IPS-11a (cell line): ENCODE results near the gene TMEM39A.

Experiments used
- H3K4me3 ChIP-seq: one replicate; pipeline ENCODE4 v1.5.1; 2013; ENCODE audit warnings: low read depth, low read length, control low read depth

TMEM39A gene, protein sequence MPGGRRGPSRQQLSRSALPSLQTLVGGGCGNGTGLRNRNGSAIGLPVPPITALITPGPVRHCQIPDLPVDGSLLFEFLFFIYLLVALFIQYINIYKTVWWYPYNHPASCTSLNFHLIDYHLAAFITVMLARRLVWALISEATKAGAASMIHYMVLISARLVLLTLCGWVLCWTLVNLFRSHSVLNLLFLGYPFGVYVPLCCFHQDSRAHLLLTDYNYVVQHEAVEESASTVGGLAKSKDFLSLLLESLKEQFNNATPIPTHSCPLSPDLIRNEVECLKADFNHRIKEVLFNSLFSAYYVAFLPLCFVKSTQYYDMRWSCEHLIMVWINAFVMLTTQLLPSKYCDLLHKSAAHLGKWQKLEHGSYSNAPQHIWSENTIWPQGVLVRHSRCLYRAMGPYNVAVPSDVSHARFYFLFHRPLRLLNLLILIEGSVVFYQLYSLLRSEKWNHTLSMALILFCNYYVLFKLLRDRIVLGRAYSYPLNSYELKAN

DNA sequence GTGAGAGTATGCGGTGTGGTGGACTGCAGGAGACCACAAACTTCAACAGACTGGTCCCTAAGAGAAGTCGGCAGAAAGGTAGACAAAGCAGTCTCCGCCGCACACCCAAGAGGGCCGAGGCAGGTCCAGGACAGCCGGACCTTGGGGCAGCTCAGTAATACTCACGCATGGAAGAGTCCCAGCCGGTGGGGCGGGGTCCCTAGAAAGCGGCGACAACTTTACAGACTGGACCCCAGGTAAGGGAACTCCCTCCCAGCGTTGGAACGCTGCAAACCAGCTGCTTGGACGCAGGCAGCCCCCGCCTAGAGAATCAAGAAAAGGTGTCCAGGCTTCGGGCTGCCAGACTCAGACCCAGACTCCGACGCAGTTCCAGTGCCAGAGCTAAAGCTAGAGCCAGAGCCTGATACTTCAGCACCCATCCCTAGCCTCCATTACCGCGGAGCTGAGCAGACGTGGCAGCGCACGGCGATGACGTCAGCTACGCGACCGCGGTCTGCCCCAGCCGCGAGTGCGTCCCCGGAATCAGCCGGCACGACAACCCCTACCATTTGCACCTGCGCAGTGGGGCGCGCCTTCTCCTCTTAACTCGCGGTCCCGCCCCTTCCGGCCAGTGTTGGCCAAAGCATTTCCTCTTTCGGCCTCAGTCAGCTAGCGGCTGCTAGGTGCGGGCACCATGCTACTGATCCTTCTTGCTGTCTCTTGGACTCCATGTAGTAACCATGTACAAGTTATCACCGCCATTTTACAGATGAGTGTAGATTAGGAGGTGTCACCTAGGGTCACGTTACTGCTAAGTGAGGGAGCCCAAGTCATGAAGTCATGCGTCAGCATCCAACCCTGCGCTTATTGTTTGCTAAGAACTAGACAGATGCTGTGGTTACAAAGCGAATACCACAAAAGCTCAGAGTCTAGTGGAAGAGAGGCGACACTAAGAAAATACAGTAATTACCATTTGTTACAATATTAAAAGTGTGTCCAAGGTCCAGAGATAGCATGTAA is at the start of gene TMEM39A:
TSS of gene TMEM39A (minus strand) at position 445 of the 999 bp plus-strand sequence. CDS start 1,541 bp downstream, outside the sequence.
- H3K4me3 ChIP-seq = peak within 1 kb of the TSS; percentile 83

DNA sequence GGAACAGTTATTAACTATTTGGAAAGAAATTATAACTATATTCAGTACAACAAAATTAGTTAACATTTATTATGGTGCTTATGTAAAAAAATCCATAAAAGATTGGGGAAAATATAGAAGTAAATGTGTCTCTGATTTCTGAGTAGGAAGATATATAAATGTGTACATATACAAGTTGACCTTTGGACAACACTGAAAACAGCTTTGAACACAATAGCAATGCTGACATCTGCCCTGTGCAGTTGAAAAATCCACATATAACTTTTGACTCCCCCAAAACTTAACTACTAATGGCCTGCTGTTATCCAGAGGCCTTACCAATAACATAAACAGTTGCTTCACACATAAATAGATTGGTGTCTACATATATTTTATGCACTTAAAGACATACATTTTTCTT is 47.3 kb upstream of the TMEM39A start:
- H3K4me3 ChIP-seq = no peak overlapping the region

DNA sequence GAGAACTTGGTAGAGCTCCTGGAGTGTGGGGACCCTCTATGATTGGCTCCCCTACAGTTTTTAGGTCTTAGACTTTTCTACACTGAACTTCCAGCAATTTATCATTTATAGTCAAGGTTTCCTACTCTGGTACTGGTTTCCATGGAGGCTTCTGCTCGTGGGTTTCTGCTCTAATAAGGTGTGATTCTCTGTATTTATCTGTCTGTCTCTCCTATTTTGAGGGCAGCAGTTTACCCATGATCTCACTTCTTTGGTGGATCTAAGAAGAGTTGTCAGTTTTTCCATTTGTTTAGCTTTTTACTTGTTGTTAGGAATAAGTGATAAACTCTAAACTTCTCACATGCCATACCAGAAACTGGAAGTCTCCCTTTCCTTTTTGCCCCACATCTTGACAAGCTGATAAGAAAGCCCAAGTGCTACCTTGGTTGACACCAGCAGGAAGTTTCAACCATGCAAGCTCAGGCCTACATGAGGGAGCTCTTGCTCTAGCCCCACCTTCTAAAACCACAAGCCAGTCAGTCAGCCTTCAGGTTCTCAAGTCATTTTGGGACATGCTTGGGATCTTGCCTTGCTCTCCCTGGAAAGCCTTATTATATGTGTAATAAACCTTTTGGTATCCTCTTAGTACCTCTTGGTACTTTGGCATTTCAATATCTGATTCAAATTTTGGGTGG is 44.9 kb upstream of the TMEM39A start:
- no peak overlapping the region for H3K4me3 ChIP-seq

DNA sequence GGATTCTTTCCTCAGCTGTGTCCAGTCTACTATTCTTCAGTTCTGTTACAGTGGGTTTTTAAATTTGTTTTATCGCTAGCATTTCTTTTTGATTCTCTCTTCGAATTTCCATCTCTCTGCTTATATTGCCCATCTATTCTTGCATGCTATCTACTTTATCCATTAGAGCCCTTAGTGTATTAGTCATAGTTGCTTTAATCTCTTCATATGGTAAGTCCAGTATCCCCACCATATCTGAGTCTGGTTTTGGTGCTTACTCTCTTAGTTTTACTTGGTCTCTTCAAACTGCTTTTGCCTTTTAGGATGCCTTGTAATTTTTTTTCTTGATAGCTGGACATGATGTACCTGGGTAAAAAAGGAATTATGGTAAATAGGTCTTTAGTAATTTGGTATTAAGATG is 44.0 kb upstream of the TMEM39A start:
- no peak overlapping the region for H3K4me3 ChIP-seq

DNA sequence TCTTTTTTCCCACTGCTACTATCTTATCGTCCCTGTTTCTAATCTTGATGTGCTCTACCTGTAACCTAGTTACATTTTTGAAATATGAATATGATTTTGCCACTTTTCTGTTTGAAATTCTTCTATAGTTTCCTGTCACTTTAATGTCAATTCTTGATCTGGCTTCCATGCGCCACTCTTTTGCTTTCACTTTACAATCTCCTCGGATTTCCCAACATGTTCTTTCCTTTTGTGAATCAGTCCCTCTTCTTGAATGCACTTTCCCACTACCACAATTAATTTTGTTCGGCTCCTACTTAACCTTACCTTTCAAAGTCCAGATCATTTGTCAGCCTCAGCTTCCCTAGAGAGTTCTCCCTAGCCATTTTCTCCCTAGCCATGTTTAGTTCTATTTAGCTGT is 43.2 kb upstream of the TMEM39A start:
- H3K4me3 ChIP-seq = no peak overlapping the region

DNA sequence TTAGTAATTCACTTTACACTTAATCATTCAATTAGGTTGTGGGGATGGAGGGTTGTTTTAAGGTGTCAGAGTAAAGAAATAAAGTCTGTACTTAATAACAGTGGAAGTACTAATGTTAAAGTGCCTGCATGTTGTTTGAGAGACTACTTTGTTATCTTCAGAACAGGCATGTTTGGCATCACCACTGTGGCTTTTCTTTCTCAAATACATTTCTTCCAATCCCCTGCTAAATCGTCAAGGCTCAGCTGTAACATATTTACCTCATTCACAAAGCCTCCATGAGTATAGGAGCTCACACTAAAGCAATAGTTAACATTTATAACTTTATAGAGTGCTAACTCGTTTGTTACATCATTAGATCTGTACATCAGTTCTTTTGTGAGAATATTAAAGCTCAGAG is 37.5 kb upstream of the TMEM39A start:
- H3K4me3 ChIP-seq = no peak overlapping the region

DNA sequence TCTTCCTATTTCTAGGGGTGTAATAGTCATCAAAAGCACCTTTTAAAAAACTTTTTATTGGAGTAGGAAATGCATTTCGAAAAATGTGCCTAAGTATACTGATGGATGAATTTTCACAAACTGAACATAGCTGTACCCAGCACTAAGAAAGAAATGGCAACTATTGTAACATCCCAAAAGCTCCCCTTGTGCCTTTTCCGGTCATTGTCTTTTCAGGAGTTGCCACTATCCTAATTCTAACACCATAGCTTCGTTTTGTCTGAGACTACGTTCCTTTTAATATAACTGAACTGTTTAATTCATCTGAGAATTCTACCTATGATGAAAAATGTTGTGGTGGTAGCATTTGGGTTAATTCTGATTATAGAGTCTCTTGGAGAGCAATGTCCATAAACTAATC is 36.9 kb upstream of the TMEM39A start:
- no peak overlapping the region for H3K4me3 ChIP-seq

DNA sequence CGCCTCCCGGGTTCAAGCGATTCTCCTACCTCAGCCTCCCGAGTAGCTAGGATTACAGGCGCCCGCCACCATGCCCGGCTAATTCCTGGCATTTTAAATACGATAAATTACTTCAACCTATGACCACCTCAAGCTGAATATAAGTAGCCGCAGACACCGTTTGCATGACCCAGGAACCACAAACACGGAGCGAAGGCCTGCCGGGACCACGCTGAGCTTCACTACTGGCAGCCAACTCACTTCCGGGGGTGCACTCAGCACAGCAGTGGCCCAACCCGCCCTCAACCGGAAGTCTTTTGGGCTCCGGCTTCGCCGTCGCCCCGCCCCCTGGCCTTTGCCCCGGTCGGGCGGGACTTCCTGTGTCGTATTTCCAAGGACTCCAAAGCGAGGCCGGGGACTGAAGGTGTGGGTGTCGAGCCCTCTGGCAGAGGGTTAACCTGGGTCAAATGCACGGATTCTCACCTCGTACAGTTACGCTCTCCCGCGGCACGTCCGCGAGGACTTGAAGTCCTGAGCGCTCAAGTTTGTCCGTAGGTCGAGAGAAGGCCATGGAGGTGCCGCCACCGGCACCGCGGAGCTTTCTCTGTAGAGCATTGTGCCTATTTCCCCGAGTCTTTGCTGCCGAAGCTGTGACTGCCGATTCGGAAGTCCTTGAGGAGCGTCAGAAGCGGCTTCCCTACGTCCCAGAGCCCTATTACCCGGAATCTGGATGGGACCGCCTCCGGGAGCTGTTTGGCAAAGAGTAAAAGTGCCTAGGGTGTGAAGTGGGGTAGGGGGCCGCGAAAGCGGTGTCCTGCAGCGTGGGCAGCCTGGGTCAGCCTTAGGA is 35.0 kb upstream of the TMEM39A start, which contains the start of gene TIMMDC1:
TSS of gene TIMMDC1 (plus strand) at position 362 of the 826 bp plus-strand sequence. CDS start at position 549, 187 bp downstream.
- peak within 1 kb of the TSS; percentile 92 for H3K4me3 ChIP-seq

DNA sequence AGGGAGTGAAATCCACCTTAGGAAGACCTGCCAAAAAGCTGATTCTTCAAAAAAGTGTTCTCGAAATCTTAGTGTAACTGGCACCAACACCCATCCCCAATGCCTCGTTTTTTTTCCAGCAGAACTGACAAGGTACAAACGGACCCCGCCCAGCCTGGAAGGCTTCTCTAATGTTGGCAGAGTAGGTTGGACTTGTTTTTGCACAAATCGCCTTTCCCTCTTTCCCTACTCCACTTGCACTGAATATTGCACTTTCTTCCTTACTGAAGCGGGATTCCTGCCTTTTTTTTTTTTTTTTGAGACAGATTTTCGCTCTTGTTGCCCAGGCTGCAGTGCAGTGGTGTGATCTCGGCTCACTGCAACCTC is 34.4 kb upstream of the TMEM39A start:
- H3K4me3 ChIP-seq = peak overlapping the region; percentile 92

DNA sequence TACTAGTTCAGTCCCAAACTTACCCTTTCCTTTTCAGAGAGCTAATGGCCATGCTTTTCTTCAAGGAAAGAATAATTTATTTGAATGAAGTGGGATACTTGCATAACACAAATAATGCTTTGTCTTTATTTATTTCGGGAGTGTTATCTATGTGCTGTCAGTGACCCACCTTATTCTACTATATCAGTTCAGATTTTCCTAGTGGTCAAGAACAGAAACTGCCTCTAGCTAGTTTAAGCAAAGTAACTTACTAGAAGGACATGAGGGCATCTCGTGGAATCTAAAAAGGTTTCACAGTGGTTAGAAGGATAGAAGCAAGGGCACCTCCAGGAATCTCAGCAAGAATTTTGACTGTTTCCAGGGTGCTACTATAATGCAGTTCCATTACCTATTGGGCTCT is 31.2 kb upstream of the TMEM39A start:
- no peak overlapping the region for H3K4me3 ChIP-seq

DNA sequence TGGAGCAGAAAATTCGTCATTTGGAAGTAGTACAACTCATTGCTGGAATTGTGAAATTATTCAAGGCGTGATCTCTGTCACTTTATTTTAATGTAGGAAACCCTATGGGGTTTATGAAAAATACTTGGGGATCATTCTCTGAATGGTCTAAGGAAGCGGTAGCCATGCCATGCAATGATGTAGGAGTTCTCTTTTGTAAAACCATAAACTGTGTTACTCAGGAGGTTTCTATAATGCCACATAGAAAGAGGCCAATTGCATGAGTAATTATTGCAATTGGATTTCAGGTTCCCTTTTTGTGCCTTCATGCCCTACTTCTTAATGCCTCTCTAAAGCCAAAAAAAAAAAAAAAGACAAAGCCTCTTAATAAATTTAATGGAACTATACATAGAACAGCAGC is 29.4 kb upstream of the TMEM39A start:
- no peak overlapping the region for H3K4me3 ChIP-seq

DNA sequence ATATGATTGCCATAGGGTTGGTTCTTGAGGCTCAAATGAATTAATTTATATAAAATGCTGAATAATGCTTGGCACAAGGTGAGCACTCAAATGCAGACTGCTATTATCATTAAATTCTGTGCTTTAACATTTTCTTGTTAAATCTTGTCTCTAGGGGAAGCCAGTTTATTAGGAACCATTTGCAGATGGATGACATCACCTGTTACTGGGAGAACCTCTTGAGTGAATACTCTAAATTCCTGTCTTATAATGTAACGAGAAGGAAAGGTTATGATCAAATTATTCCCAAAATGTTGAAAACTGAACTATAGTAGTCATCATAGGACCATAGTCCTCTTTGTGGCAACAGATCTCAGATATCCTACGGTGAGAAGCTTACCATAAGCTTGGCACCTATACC is 28.7 kb upstream of the TMEM39A start:
- H3K4me3 ChIP-seq = no peak overlapping the region

DNA sequence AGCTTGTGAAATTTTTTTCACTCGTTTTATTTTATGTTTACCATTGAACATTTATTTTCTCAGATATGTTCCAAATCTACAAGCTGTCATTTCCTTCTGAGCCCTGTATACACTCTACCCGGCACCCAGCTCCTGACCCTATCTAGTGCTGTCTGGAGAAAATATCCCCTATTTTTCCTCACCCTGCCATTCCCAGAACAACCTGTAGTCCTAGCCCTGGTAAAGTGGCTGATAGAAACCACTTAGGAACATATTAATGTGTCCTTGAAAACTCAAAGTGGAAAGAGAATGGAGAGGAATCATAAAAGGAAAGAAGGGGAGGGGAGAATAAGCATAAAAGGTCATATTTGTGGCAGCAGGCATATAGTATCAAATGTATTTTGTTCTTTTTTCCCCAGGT is 26.7 kb upstream of the TMEM39A start:
- H3K4me3 ChIP-seq = no peak overlapping the region

DNA sequence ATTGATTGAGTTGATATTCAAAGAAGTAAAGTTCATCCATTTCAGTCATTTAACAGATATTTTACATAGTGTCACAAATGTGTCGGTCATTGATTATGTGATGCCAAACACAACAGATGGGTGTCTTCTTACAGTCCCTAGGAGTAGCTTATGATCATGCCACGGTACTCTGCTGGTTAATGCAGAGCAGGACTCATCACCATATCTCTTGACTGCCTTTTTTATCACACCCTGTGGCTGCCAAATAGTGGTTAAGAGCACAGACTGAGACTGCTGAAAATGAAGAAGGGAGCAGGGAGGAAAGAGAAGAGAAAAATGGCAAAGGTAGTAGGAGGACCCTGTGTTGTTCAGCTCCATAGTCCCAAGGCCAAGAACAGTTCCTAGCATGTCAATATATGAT is 22.1 kb upstream of the TMEM39A start:
- no peak overlapping the region for H3K4me3 ChIP-seq

DNA sequence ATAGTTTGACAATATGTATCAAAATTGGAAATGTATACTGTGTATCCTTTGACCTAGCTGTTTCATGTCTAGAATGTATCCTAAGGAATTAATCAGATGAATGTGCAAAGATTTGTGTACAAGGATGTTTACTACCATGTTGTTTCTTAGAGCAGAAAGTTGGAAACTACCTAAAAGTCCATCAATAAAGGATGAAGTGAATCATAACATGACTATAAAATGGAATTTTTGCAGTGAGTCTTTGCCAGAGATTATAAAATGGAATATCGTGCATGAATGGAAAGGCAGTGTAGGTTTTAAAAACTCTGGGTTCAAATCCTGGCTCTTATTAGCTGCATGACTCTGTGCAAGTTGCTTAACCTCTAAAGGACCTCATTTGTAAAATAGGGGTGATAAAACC is 19.7 kb upstream of the TMEM39A start:
- no peak overlapping the region for H3K4me3 ChIP-seq

DNA sequence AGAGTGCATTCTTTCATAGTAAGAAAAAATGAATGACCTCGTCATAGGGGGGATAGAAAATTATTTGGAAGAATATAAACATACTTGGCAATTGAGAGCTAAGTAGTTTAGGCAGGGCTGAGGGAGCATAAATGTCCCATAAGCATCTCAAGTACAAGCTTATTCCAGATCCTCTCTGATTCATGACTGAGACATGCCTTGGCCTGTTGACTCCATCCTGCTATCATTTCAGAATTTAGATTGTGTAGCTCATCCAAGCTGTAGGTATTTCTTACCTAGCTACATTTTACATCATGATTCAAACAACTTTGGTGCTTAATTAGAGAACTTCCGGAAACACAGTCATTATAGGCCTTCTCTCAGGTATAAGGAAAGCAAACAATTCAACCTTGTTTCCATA is 17.7 kb upstream of the TMEM39A start:
- H3K4me3 ChIP-seq = no peak overlapping the region

DNA sequence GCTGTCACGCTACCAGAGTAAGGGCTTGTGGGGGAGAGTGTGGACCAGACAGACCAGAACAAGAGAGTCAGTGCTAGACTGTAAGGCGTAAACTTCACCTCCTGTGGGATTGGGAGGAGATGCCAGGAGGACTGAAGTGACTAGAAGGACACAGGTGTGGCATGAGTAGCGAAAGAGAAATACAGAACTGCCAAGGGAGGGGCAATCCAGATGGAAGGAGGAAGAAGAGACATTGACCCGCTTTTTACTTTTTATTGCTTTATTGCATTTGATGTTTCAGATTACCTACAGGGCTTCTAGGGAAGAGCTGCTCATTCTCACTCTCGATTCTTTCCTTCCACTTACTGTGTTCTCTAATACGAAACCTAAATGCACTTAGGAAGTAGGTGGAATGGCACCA is 7.5 kb upstream of the TMEM39A start:
- H3K4me3 ChIP-seq = no peak overlapping the region

DNA sequence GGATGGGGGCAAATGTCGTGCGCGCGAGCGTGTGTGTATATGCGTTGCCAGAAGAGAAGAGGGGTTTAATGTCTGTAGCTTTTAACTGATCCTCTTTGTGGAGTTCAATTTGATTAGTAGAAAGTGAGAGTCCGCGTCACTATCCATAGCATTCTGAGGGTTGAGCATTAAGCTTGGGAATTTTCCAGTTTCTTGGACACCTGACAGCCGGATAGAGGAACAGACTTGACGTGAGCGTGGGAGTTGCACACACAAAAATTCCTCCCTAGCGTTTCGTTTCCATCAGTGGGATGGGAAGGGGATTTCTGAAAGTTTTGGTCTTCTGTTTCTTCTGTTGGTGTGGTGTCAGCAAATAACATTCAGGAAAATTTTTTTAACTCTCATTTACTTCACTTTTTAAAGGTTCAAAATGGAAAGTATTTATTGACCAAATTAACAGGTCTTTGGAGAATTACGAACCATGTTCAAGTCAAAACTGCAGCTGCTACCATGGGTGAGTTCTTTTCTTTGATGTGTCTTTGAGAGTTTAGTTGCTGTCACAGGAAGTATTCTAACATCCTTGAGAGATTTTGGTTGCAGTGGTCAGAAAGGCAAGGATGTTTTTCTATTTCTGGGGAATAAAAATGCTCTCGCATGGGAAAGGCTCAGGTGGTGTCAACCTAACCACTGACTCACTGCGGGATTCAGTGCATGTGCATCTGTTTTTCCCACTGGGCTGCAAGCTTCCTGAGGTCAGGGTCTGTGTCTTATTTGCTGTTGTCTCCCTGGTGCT is 6.2 kb upstream of the TMEM39A start:
- peak overlapping the region; percentile 77 for H3K4me3 ChIP-seq

DNA sequence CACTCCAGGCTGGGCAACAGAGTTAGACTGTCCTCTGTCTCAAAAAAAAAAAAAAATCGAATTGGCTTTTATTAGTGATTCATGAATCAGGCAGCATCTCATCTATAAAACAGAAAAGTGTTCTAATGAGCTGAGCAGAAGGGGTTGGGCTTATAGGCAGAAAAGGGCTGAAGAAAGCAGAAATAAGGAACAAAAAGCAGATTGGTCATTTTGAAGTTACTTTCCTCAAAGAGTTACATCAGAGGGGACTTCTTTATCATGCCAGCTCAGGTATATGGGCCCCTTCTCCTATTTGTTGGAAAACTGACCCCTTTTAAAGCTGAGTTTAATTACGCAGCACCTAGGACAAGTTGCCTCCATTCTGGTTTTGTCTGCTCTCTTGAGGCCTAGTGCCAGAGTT is 4.6 kb upstream of the TMEM39A start:
- no peak overlapping the region for H3K4me3 ChIP-seq
